K562 (cell line): ENCODE measurements around the gene TMSB4X. TPM values are rescaled to one million over a fixed set of nuclear protein-coding genes. Genes with fewer than 3 reads are reported as not detected.

Source experiments
- polyA plus RNA-seq, 8 experiments: library from polyadenylated mRNA; depleted of rRNA in 4 of 8; stranded (reverse) in 5 of 8; unstranded in 3 of 8; fragments of >200 nt; fragmentation: Nextera tagmentation in 2 of 8; fragmentation: Illumina TruSeq in 1 of 8; extraction: Ambion mirVana in 2 of 8; extraction: Trizol in 1 of 8; gene quantifications; 2 replicates each; pipeline versions ENCODE4 v1.2.1 to v1.2.3, GENCODE V29; 2011 to 2014; ENCODE audit warnings: inconsistent platforms in 1 of 8, missing spikeins in 1 of 8
- total RNA-seq, 7 experiments: library from RNA; depleted of rRNA in 6 of 7; stranded (reverse); fragments of >200 nt in 6 of 7; fragmentation: Illumina TruSeq in 2 of 7; extraction: Trizol in 2 of 7; gene quantifications; 2 replicates each; pipeline versions ENCODE4 v1.2.1 to v1.2.3, GENCODE V29; 2011 to 2021; ENCODE audit warnings: low replicate concordance in 1 of 7

TMSB4X gene
- total and polyA plus RNA-seq, 9 of the 15 experiments (the other 6 are each of a cell fraction or from before 2014, with no cell fraction given) = 1,035 to 2,035 (median 1,529) TPM

Other genes starting within 250 kb of the TMSB4X start
- gene PRPS2, start 183.7 kb upstream of the TMSB4X start, total RNA-seq (2014; rRNA removed) = 58.9 and 59.4 TPM in 2 replicates
- 76.3 and 80.4 TPM in 2 replicates for gene PRPS2, start 183.7 kb upstream of the TMSB4X start, total RNA-seq (2014; rRNA removed; fragmentation: Illumina TruSeq; extraction: Trizol)
- gene PRPS2, start 183.7 kb upstream of the TMSB4X start, total RNA-seq (2015; rRNA removed; fragmentation: Illumina TruSeq; extraction: Trizol) = 58.1 and 62.1 TPM in 2 replicates
- 84.2 and 85.0 TPM in 2 replicates for gene PRPS2, start 183.7 kb upstream of the TMSB4X start, total RNA-seq (2021)
- 40.5 and 68.6 TPM in 2 replicates for gene PRPS2, start 183.7 kb upstream of the TMSB4X start, polyA plus RNA-seq (2011; rRNA removed)
- 60.9 and 61.9 TPM in 2 replicates for gene PRPS2, start 183.7 kb upstream of the TMSB4X start, polyA plus RNA-seq (2014; fragmentation: Illumina TruSeq; extraction: Trizol)
- 10 to 100 TPM; 60.9 to 62.7 TPM for gene PRPS2, start 183.7 kb upstream of the TMSB4X start, polyA plus RNA-seq (2014; fragmentation: Nextera tagmentation; extraction: Ambion mirVana)
- gene PRPS2, start 183.7 kb upstream of the TMSB4X start, polyA plus RNA-seq (2014; rRNA removed) = 50.3 and 51.2 TPM in 2 replicates
- not detected in 2 replicates for gene TLR7, start 108.0 kb upstream of the TMSB4X start, total RNA-seq (2014; rRNA removed)
- gene TLR7, start 108.0 kb upstream of the TMSB4X start, total RNA-seq (2014; rRNA removed; fragmentation: Illumina TruSeq; extraction: Trizol) = not detected in 2 replicates
- not detected in 2 replicates for gene TLR7, start 108.0 kb upstream of the TMSB4X start, total RNA-seq (2015; rRNA removed; fragmentation: Illumina TruSeq; extraction: Trizol)
- gene TLR7, start 108.0 kb upstream of the TMSB4X start, total RNA-seq (2021) = 0.07 TPM in 1 of 2 replicates, not detected in the other
- not detected in 2 replicates for gene TLR7, start 108.0 kb upstream of the TMSB4X start, polyA plus RNA-seq (2011; rRNA removed)
- gene TLR7, start 108.0 kb upstream of the TMSB4X start, polyA plus RNA-seq (2014; fragmentation: Illumina TruSeq; extraction: Trizol) = not detected in 2 replicates
- gene TLR7, start 108.0 kb upstream of the TMSB4X start, polyA plus RNA-seq (2014; fragmentation: Nextera tagmentation; extraction: Ambion mirVana) = under 1 TPM; 0.04 to 0.13 TPM
- not detected in 2 replicates for gene TLR7, start 108.0 kb upstream of the TMSB4X start, polyA plus RNA-seq (2014; rRNA removed)
- not detected in 2 replicates for gene TLR8, start 68.5 kb upstream of the TMSB4X start, total RNA-seq (2014; rRNA removed)
- not detected in 2 replicates for gene TLR8, start 68.5 kb upstream of the TMSB4X start, total RNA-seq (2014; rRNA removed; fragmentation: Illumina TruSeq; extraction: Trizol)
- not detected in 2 replicates for gene TLR8, start 68.5 kb upstream of the TMSB4X start, total RNA-seq (2015; rRNA removed; fragmentation: Illumina TruSeq; extraction: Trizol)
- not detected in 2 replicates for gene TLR8, start 68.5 kb upstream of the TMSB4X start, total RNA-seq (2021)
- not detected in 2 replicates for gene TLR8, start 68.5 kb upstream of the TMSB4X start, polyA plus RNA-seq (2011; rRNA removed)
- not detected in 2 replicates for gene TLR8, start 68.5 kb upstream of the TMSB4X start, polyA plus RNA-seq (2014; fragmentation: Illumina TruSeq; extraction: Trizol)
- gene TLR8, start 68.5 kb upstream of the TMSB4X start, polyA plus RNA-seq (2014; fragmentation: Nextera tagmentation; extraction: Ambion mirVana) = not detected
- gene TLR8, start 68.5 kb upstream of the TMSB4X start, polyA plus RNA-seq (2014; rRNA removed) = not detected in 2 replicates
- gene FAM9C, start 69.5 kb downstream of the TMSB4X start, total RNA-seq (2014; rRNA removed) = not detected in 2 replicates
- not detected in 2 replicates for gene FAM9C, start 69.5 kb downstream of the TMSB4X start, total RNA-seq (2014; rRNA removed; fragmentation: Illumina TruSeq; extraction: Trizol)
- gene FAM9C, start 69.5 kb downstream of the TMSB4X start, total RNA-seq (2015; rRNA removed; fragmentation: Illumina TruSeq; extraction: Trizol) = not detected in 2 replicates
- not detected in 2 replicates for gene FAM9C, start 69.5 kb downstream of the TMSB4X start, total RNA-seq (2021)
- not detected in 2 replicates for gene FAM9C, start 69.5 kb downstream of the TMSB4X start, polyA plus RNA-seq (2011; rRNA removed)
- not detected in 2 replicates for gene FAM9C, start 69.5 kb downstream of the TMSB4X start, polyA plus RNA-seq (2014; fragmentation: Illumina TruSeq; extraction: Trizol)
- not detected for gene FAM9C, start 69.5 kb downstream of the TMSB4X start, polyA plus RNA-seq (2014; fragmentation: Nextera tagmentation; extraction: Ambion mirVana)
- not detected in 2 replicates for gene FAM9C, start 69.5 kb downstream of the TMSB4X start, polyA plus RNA-seq (2014; rRNA removed)